NK-92 (cell line): Measurements from ENCODE around the gene SMARCD2.
"Not testable (repeated sequence)": the region's sequence is repeated elsewhere in the genome, so short reads cannot be mapped to it uniquely, and the experiment has no call there.

Source experiments
- DNase-seq: peaks from one replicate; lab custom pipeline; 2025; ENCODE audit not compliant: unreplicated experiment; lab: John Stamatoyannopoulos, UW

Gene SMARCD2

GRCh38 chr17:63853260-63853659 is 10.8 kb upstream of the SMARCD2 start:
- DNase-seq, result no peak

- no peak for DNase-seq
Observed at GRCh38 chr17:63850401-63850800, 7.9 kb upstream of the SMARCD2 start.

GRCh38 chr17:63848834-63849689 is 6.6 kb upstream of the SMARCD2 start:
- DNase-seq, result peak; percentile 34

GRCh38 chr17:63847525-63848249 is 5.2 kb upstream of the SMARCD2 start:
- DNase-seq, result no peak

- no peak for DNase-seq
Observed at GRCh38 chr17:63845509-63845908, 3.0 kb upstream of the SMARCD2 start.

GRCh38 chr17:63843910-63844677 is 1.6 kb upstream of the SMARCD2 start:
- DNase-seq, result no peak

- DNase-seq, result not testable (repeated sequence)
Observed at GRCh38 chr17:63843387-63843888, 953 bp upstream of the SMARCD2 start.

- no peak for DNase-seq
Observed at GRCh38 chr17:63842173-63842539, 329 bp downstream of the SMARCD2 start.

GRCh38 chr17:63841350-63842172 is 924 bp downstream of the SMARCD2 start:
- no peak for DNase-seq

GRCh38 chr17:63840591-63841349 is 1.7 kb downstream of the SMARCD2 start:
- DNase-seq, result no peak

- no peak for DNase-seq
Observed at GRCh38 chr17:63838631-63839171, 3.8 kb downstream of the SMARCD2 start.

GRCh38 chr17:63837962-63838600 is 4.4 kb downstream of the SMARCD2 start:
- DNase-seq, result no peak

GRCh38 chr17:63837480-63837879 is 5.0 kb downstream of the SMARCD2 start:
- no peak for DNase-seq

GRCh38 chr17:63836811-63837210 is 5.7 kb downstream of the SMARCD2 start:
- no peak for DNase-seq

- no peak for DNase-seq
Observed at GRCh38 chr17:63835167-63835720, 7.2 kb downstream of the SMARCD2 start.

GRCh38 chr17:63834431-63835166 is 7.9 kb downstream of the SMARCD2 start:
- no peak for DNase-seq

- no peak for DNase-seq
Observed at GRCh38 chr17:63833741-63834373, 8.6 kb downstream of the SMARCD2 start.
